ENCODE measurements around the gene C17orf75.

The C17orf75 gene

GRCh38 chr17:32305049-32305448 is 36.9 kb downstream of the C17orf75 start:
- no peak for DNase-seq (ENCODE audit: low read depth in 2 of 2, low spot score in 1 of 2)

GRCh38 chr17:32303781-32304288 is 38.1 kb downstream of the C17orf75 start:
- DNase-seq (ENCODE audit: low read depth in 2 of 2, low spot score in 1 of 2): no peak

GRCh38 chr17:32302860-32303649 is 38.9 kb downstream of the C17orf75 start:
- no peak for DNase-seq (ENCODE audit: low read depth in 2 of 2, low spot score in 1 of 2)

- no peak for DNase-seq (ENCODE audit: low read depth in 2 of 2, low spot score in 1 of 2)
Observed at GRCh38 chr17:32302037-32302436, 39.9 kb downstream of the C17orf75 start.

- DNase-seq (ENCODE audit: low read depth in 2 of 2, low spot score in 1 of 2): no peak
Observed at GRCh38 chr17:32299580-32300164, 42.3 kb downstream of the C17orf75 start.

GRCh38 chr17:32298721-32299579 is 43.0 kb downstream of the C17orf75 start:
- no peak for DNase-seq (ENCODE audit: low read depth in 2 of 2, low spot score in 1 of 2)

GRCh38 chr17:32298298-32298697 is 43.7 kb downstream of the C17orf75 start:
- no peak for DNase-seq (ENCODE audit: low read depth in 2 of 2, low spot score in 1 of 2)

GRCh38 chr17:32297860-32298259 is 44.1 kb downstream of the C17orf75 start:
- DNase-seq (ENCODE audit: low read depth in 2 of 2, low spot score in 1 of 2): no peak

GRCh38 chr17:32297424-32297823 is 44.5 kb downstream of the C17orf75 start:
- no peak for DNase-seq (ENCODE audit: low read depth in 2 of 2, low spot score in 1 of 2)

- no peak for DNase-seq (ENCODE audit: low read depth in 2 of 2, low spot score in 1 of 2)
Observed at GRCh38 chr17:32292094-32292493, 49.9 kb downstream of the C17orf75 start.

GRCh38 chr17:32289471-32290070 is 52.4 kb downstream of the C17orf75 start:
- no peak for DNase-seq (ENCODE audit: low read depth in 2 of 2, low spot score in 1 of 2)

GRCh38 chr17:32288615-32289014 is 53.4 kb downstream of the C17orf75 start:
- no peak for DNase-seq (ENCODE audit: low read depth in 2 of 2, low spot score in 1 of 2)

- no peak for DNase-seq (ENCODE audit: low read depth in 2 of 2, low spot score in 1 of 2)
Observed at GRCh38 chr17:32287804-32288511, 54.0 kb downstream of the C17orf75 start.

- DNase-seq (ENCODE audit: low read depth in 2 of 2, low spot score in 1 of 2): no peak
Observed at GRCh38 chr17:32286518-32286900, 55.5 kb downstream of the C17orf75 start.

- no peak for DNase-seq (ENCODE audit: low read depth in 2 of 2, low spot score in 1 of 2)
Observed at GRCh38 chr17:32285746-32286517, 56.0 kb downstream of the C17orf75 start.

GRCh38 chr17:32285306-32285705 is 56.7 kb downstream of the C17orf75 start:
- no peak for DNase-seq (ENCODE audit: low read depth in 2 of 2, low spot score in 1 of 2)

GRCh38 chr17:32283745-32284201 is 58.2 kb downstream of the C17orf75 start:
- no peak for DNase-seq (ENCODE audit: low read depth in 2 of 2, low spot score in 1 of 2)

- no peak for DNase-seq (ENCODE audit: low read depth in 2 of 2, low spot score in 1 of 2)
Observed at GRCh38 chr17:32281011-32281451, 60.9 kb downstream of the C17orf75 start.

- DNase-seq (ENCODE audit: low read depth in 2 of 2, low spot score in 1 of 2): no peak
Observed at GRCh38 chr17:32279891-32280716, 61.9 kb downstream of the C17orf75 start.
